Osteocyte (in vitro differentiated cells): ENCODE data around the gene VSIG1. TPM values are rescaled to one million over a fixed set of nuclear protein-coding genes. Genes with fewer than 3 reads are reported as not detected.

Source experiments
- DNase-seq: peaks from one replicate; pipeline ENCODE4 v3.0.0; 2021; ENCODE audit warnings: mixed read lengths; ENCODE audit not compliant: unreplicated experiment; ENCODE audit errors: extremely low spot score
- H3K27ac Mint-ChIP-seq: one replicate; pipeline ENCODE4 v1.8.0; 2021; ENCODE audit warnings: mild to moderate bottlenecking, mixed read lengths; ENCODE audit not compliant: unreplicated experiment
- H3K27me3 Mint-ChIP-seq: one replicate; pipeline ENCODE4 v1.8.0; 2021; ENCODE audit warnings: mixed read lengths; ENCODE audit not compliant: unreplicated experiment
- H3K36me3 Mint-ChIP-seq: one replicate; pipeline ENCODE4 v1.8.0; 2021; ENCODE audit warnings: mixed read lengths; ENCODE audit not compliant: unreplicated experiment
- H3K4me1 Mint-ChIP-seq: one replicate; pipeline ENCODE4 v1.8.0; 2021; ENCODE audit warnings: mixed read lengths; ENCODE audit not compliant: unreplicated experiment
- H3K4me3 Mint-ChIP-seq: one replicate; pipeline ENCODE4 v1.8.0; 2021; ENCODE audit warnings: mild to moderate bottlenecking, moderate library complexity, mixed read lengths; ENCODE audit not compliant: unreplicated experiment
- H3K9me3 Mint-ChIP-seq: one replicate; pipeline ENCODE4 v1.8.0; 2021; ENCODE audit warnings: mixed read lengths; ENCODE audit not compliant: unreplicated experiment
- CTCF ChIP-seq: fragments of 200-600 bp; sonication (generic); IDR thresholded peaks from 2 replicates; pipeline ENCODE4 v1.5.0; 2021; ENCODE audit warnings: antibody characterized with exemption, mild to moderate bottlenecking, moderate library complexity
- total RNA-seq: library from RNA; stranded (reverse); gene quantifications from 2 replicates; pipeline ENCODE4 v1.2.1, GENCODE V29; 2021

VSIG1 gene
- total RNA-seq, 1 donor from 2014 or later = not detected

GRCh38 chrX:108025954-108026600 lies 18.8 kb upstream of the VSIG1 start:
- no peak for TF ChIP-seq CTCF
- DNase-seq = no peak
- no peak overlapping the region for H3K4me3 Mint-ChIP-seq
- no peaks in the 10 kb centered on the region for H3K36me3 Mint-ChIP-seq
- H3K27ac Mint-ChIP-seq = no peak overlapping the region
- no peaks in the 10 kb centered on the region for H3K9me3 Mint-ChIP-seq
- H3K27me3 Mint-ChIP-seq = peaks cover 27% of the 10 kb centered on the region
- H3K4me1 Mint-ChIP-seq = no peaks in the 10 kb centered on the region

- no peak for DNase-seq
- no peak overlapping the region for H3K4me3 Mint-ChIP-seq
- no peaks in the 10 kb centered on the region for H3K4me1 Mint-ChIP-seq
- no peaks in the 10 kb centered on the region for H3K36me3 Mint-ChIP-seq
- no peaks in the 10 kb centered on the region for H3K9me3 Mint-ChIP-seq
- TF ChIP-seq CTCF = no peak
- peaks cover 20% of the 10 kb centered on the region for H3K27me3 Mint-ChIP-seq
- H3K27ac Mint-ChIP-seq = no peak overlapping the region
Measured at GRCh38 chrX:108028854-108029253, 16.0 kb upstream of the VSIG1 start.

- no peaks in the 10 kb centered on the region for H3K4me1 Mint-ChIP-seq
- DNase-seq = no peak
- H3K27ac Mint-ChIP-seq = no peak overlapping the region
- no peaks in the 10 kb centered on the region for H3K36me3 Mint-ChIP-seq
- peaks cover 13% of the 10 kb centered on the region for H3K27me3 Mint-ChIP-seq
- no peaks in the 10 kb centered on the region for H3K9me3 Mint-ChIP-seq
- H3K4me3 Mint-ChIP-seq = no peak overlapping the region
- TF ChIP-seq CTCF = no peak
Measured at GRCh38 chrX:108029928-108030711, 14.7 kb upstream of the VSIG1 start.

- no peak for DNase-seq
- Mint-ChIP-seq H3K9me3 (no peaks in the 10 kb centered on the region), H3K4me1 (no peaks in the 10 kb centered on the region), H3K4me3 (no peak overlapping the region), H3K36me3 (no peaks in the 10 kb centered on the region), H3K27me3 (peaks cover 9% of the 10 kb centered on the region), H3K27ac (no peak overlapping the region)
- TF ChIP-seq CTCF = no peak
Measured at GRCh38 chrX:108032944-108033343, 11.9 kb upstream of the VSIG1 start.

GRCh38 chrX:108033890-108034289 lies 11.0 kb upstream of the VSIG1 start:
- no peaks in the 10 kb centered on the region for H3K9me3 Mint-ChIP-seq
- no peak for TF ChIP-seq CTCF
- no peaks in the 10 kb centered on the region for H3K4me1 Mint-ChIP-seq
- H3K27ac Mint-ChIP-seq = no peak overlapping the region
- no peaks in the 10 kb centered on the region for H3K36me3 Mint-ChIP-seq
- H3K27me3 Mint-ChIP-seq = peaks cover 6% of the 10 kb centered on the region
- no peak for DNase-seq
- no peak overlapping the region for H3K4me3 Mint-ChIP-seq
